Measurements from ENCODE around the gene BTBD16. TPM values are rescaled to one million over a fixed set of nuclear protein-coding genes. Genes with fewer than 3 reads are reported as not detected.

BTBD16 gene
- total RNA-seq, 1 donor = not detected

- no peak for TF ChIP-seq CTCF (IDR thresholded peaks at IDR 0.05; ENCODE audit: extremely low read depth, low read depth, low read length)
- no peaks in the 10 kb centered on the region for H3K36me3 ChIP-seq (ENCODE audit: insufficient read depth, low read length)
- H3K4me3 ChIP-seq (ENCODE audit: insufficient read depth, low read length) = no peak overlapping the region
- H3K4me2 ChIP-seq (ENCODE audit: insufficient read depth, low read length) = no peak overlapping the region
- no peak for DNase-seq (ENCODE audit: insufficient read length, low spot score, missing footprints)
- H3K79me2 ChIP-seq (ENCODE audit: insufficient read depth, low read length) = no peaks in the 10 kb centered on the region
- H2AFZ ChIP-seq (ENCODE audit: low read length) = no peak overlapping the region
- no peaks in the 10 kb centered on the region for H4K20me1 ChIP-seq (ENCODE audit: insufficient read depth, low read length)
- H3K9me3 ChIP-seq (ENCODE audit: low read depth, low read length) = no peaks in the 10 kb centered on the region
- no peak overlapping the region for H3K27ac ChIP-seq (ENCODE audit: low read depth, low read length)
- H3K27me3 ChIP-seq (ENCODE audit: insufficient read depth, low read length) = no peaks in the 10 kb centered on the region
- H3K4me1 ChIP-seq (ENCODE audit: insufficient read depth, low read length) = peaks cover 8% of the 10 kb centered on the region
Observed at GRCh38 chr10:122237331-122237990, 33.6 kb upstream of the BTBD16 start.

GRCh38 chr10:122239578-122240257 lies 31.4 kb upstream of the BTBD16 start:
- no peaks in the 10 kb centered on the region for H3K36me3 ChIP-seq (ENCODE audit: insufficient read depth, low read length)
- H3K4me1 ChIP-seq (ENCODE audit: insufficient read depth, low read length) = no peaks in the 10 kb centered on the region
- H3K79me2 ChIP-seq (ENCODE audit: insufficient read depth, low read length) = no peaks in the 10 kb centered on the region
- H2AFZ ChIP-seq (ENCODE audit: low read length) = no peak overlapping the region
- H3K27me3 ChIP-seq (ENCODE audit: insufficient read depth, low read length) = no peaks in the 10 kb centered on the region
- H4K20me1 ChIP-seq (ENCODE audit: insufficient read depth, low read length) = no peaks in the 10 kb centered on the region
- DNase-seq (ENCODE audit: insufficient read length, low spot score, missing footprints) = peak; percentile 93
- no peak overlapping the region for H3K4me3 ChIP-seq (ENCODE audit: insufficient read depth, low read length)
- TF ChIP-seq CTCF (IDR thresholded peaks at IDR 0.05; ENCODE audit: extremely low read depth, low read depth, low read length) = no peak
- no peak overlapping the region for H3K27ac ChIP-seq (ENCODE audit: low read depth, low read length)
- H3K4me2 ChIP-seq (ENCODE audit: insufficient read depth, low read length) = no peak overlapping the region
- no peaks in the 10 kb centered on the region for H3K9me3 ChIP-seq (ENCODE audit: low read depth, low read length)

- H3K9me3 ChIP-seq (ENCODE audit: low read depth, low read length) = no peaks in the 10 kb centered on the region
- DNase-seq (ENCODE audit: insufficient read length, low spot score, missing footprints) = no peak
- H3K27ac ChIP-seq (ENCODE audit: low read depth, low read length) = no peak overlapping the region
- H3K27me3 ChIP-seq (ENCODE audit: insufficient read depth, low read length) = no peaks in the 10 kb centered on the region
- H3K4me1 ChIP-seq (ENCODE audit: insufficient read depth, low read length) = no peaks in the 10 kb centered on the region
- no peak overlapping the region for H3K4me3 ChIP-seq (ENCODE audit: insufficient read depth, low read length)
- no peaks in the 10 kb centered on the region for H3K36me3 ChIP-seq (ENCODE audit: insufficient read depth, low read length)
- no peak overlapping the region for H2AFZ ChIP-seq (ENCODE audit: low read length)
- no peak overlapping the region for H3K4me2 ChIP-seq (ENCODE audit: insufficient read depth, low read length)
- no peaks in the 10 kb centered on the region for H3K79me2 ChIP-seq (ENCODE audit: insufficient read depth, low read length)
- no peak for TF ChIP-seq CTCF (IDR thresholded peaks at IDR 0.05; ENCODE audit: extremely low read depth, low read depth, low read length)
- H4K20me1 ChIP-seq (ENCODE audit: insufficient read depth, low read length) = no peaks in the 10 kb centered on the region
Observed at GRCh38 chr10:122240401-122240800, 30.7 kb upstream of the BTBD16 start.

- TF ChIP-seq CTCF (IDR thresholded peaks at IDR 0.05; ENCODE audit: extremely low read depth, low read depth, low read length) = no peak
- H3K36me3 ChIP-seq (ENCODE audit: insufficient read depth, low read length) = no peaks in the 10 kb centered on the region
- DNase-seq (ENCODE audit: insufficient read length, low spot score, missing footprints) = no peak
Observed at GRCh38 chr10:122241836-122242235, 29.3 kb upstream of the BTBD16 start.

More at GRCh38 chr10:122241836-122242235, 29.3 kb upstream of the BTBD16 start:
- Histone ChIP-seq H3K4me3 (ENCODE audit: insufficient read depth, low read length) (no peak overlapping the region), H3K4me2 (ENCODE audit: insufficient read depth, low read length) (no peak overlapping the region), H3K27me3 (ENCODE audit: insufficient read depth, low read length) (no peaks in the 10 kb centered on the region), H3K27ac (ENCODE audit: low read depth, low read length) (no peak overlapping the region), H3K4me1 (ENCODE audit: insufficient read depth, low read length) (no peaks in the 10 kb centered on the region), H3K79me2 (ENCODE audit: insufficient read depth, low read length) (no peaks in the 10 kb centered on the region), H3K9me3 (ENCODE audit: low read depth, low read length) (no peaks in the 10 kb centered on the region), H4K20me1 (ENCODE audit: insufficient read depth, low read length) (no peaks in the 10 kb centered on the region), H2AFZ (ENCODE audit: low read length) (no peak overlapping the region)
